ENCODE measurements around the gene PDLIM7. TPM values are rescaled to one million over a fixed set of nuclear protein-coding genes. Genes with fewer than 3 reads are reported as not detected.

The PDLIM7 gene
- total RNA-seq, 2 experiments from 2014 or later = 62.5 to 67.3 TPM

DNA sequence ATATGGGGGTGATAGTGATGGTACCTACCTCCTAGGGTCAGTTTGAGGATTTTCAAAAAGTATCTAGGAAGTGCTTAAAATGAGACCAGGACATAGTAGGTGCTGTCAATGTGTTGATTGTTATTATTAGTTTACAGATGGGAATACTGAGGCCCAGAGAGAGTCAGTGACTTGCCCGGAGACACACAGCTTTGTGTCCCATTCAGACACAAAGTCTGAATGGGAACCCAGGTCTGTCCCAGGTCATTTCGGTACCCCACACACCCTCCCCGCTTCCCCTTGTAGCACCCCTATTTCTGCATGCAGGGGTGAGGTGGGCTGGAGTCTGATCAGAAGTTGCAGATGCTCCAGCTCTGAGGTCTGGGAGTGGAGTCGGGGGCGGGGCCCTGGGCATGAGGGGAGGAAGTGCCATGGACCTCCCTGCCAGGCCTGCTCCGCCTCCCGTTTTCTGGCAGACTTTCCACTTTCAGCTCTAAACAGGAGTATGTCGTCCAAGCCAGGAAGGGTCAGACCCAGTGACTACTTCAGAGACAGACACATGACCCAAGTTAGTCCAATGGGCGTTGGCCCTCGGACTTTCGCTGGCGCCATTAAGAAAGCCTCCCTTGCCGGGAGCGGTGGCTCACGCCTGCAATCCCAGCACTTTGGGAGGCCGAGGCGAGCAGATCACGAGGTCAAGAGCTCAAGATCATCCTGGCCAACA is 20.7 kb downstream of the PDLIM7 start:
- Mint-ChIP-seq H3K4me3 (no peak overlapping the region), H3K36me3 (ENCODE audit: low read depth) (peaks cover 10% of the 10 kb centered on the region), H3K4me1 (ENCODE audit: low read depth) (peaks cover 68% of the 10 kb centered on the region), H3K27ac (peak overlapping the region; percentile 58), H3K9me3 (ENCODE audit: insufficient read depth) (no peaks in the 10 kb centered on the region), H3K27me3 (ENCODE audit: low read depth) (peaks cover 4% of the 10 kb centered on the region)
- CTCF ChIA-PET = interaction anchor here (0.8 to 3.7 kb wide), 7 partner anchors 19 to 86 kb away, joined by 5 to 16 read pairs (median 9); partner anchors contain the start of gene PDLIM7
- no peak for DNase-seq
- POLR2A ChIA-PET = interaction anchor here (1.1 to 3.5 kb wide), 4 partner anchors 17 to 50 kb away, joined by 3 to 12 read pairs (median 4); partner anchors contain the start of gene GRK6
- no peak for ATAC-seq

GRCh38 chr5:177475563-177476427 is 21.6 kb downstream of the PDLIM7 start:
- H3K36me3 Mint-ChIP-seq (ENCODE audit: low read depth) = peaks cover 15% of the 10 kb centered on the region
- no peak for DNase-seq
- H3K4me1 Mint-ChIP-seq (ENCODE audit: low read depth) = peaks cover 77% of the 10 kb centered on the region
- ChIA-PET CTCF (interaction anchor here (0.8 to 3.6 kb wide), 5 partner anchors 17 to 85 kb away, joined by 3 to 16 read pairs (median 9); no protein-coding TSS in a partner anchor), POLR2A (interaction anchor here (1.1 to 1.7 kb wide), 2 partner anchors 38 to 49 kb away, joined by 3 to 4 read pairs; partner anchors contain the start of gene GRK6)
- ATAC-seq = no peak
- peak overlapping the region; percentile 58 for H3K27ac Mint-ChIP-seq
- no peaks in the 10 kb centered on the region for H3K9me3 Mint-ChIP-seq (ENCODE audit: insufficient read depth)
- no peak overlapping the region for H3K4me3 Mint-ChIP-seq
- H3K27me3 Mint-ChIP-seq (ENCODE audit: low read depth) = peaks cover 4% of the 10 kb centered on the region

GRCh38 chr5:177474846-177475562 is 22.4 kb downstream of the PDLIM7 start:
- peaks cover 17% of the 10 kb centered on the region for H3K36me3 Mint-ChIP-seq (ENCODE audit: low read depth)
- peak overlapping the region; percentile 54 for H3K4me3 Mint-ChIP-seq
- ChIA-PET CTCF (interaction anchor here (1.2 to 2.5 kb wide), 2 partner anchors 17 to 18 kb away, joined by 3 to 10 read pairs; no protein-coding TSS in a partner anchor), POLR2A (interaction anchor here (1.1 kb wide), 1 partner anchor 20 kb away, joined by 4 read pairs; no protein-coding TSS in a partner anchor)
- no peak for DNase-seq
- peaks cover 4% of the 10 kb centered on the region for H3K27me3 Mint-ChIP-seq (ENCODE audit: low read depth)
- ATAC-seq = no peak
- peaks cover 78% of the 10 kb centered on the region for H3K4me1 Mint-ChIP-seq (ENCODE audit: low read depth)
- no peaks in the 10 kb centered on the region for H3K9me3 Mint-ChIP-seq (ENCODE audit: insufficient read depth)
- peak overlapping the region; percentile 70 for H3K27ac Mint-ChIP-seq

DNA sequence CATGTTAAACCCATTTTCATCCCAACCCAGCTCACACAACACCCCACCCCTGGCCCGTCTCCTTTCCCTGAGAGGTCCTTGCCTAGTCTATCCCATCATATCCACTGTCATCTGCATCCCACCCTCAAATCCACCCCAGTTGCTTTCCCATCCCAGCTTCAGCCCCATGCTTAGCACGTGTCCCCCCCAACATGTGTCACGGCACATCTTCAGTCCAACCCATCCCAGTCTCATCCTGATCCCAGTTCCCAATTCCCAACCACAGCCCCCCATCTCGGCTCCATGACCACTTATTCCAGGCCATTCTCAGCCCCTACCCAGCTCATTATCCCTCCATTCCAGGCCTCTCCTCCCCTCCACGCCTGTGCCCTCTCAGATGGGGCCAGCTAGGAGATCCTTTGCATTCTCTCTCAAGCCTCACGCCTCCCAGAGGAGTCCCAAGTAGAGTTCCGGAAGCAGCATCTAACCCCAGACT is 23.4 kb downstream of the PDLIM7 start:
- no peaks in the 10 kb centered on the region for H3K9me3 Mint-ChIP-seq (ENCODE audit: insufficient read depth)
- H3K36me3 Mint-ChIP-seq (ENCODE audit: low read depth) = peaks cover 16% of the 10 kb centered on the region
- H3K4me3 Mint-ChIP-seq = peak overlapping the region; percentile 54
- ChIA-PET CTCF (interaction anchor here (1.9 to 4.0 kb wide), 4 partner anchors 9 to 71 kb away, joined by 4 to 24 read pairs (median 10); partner anchors contain the start of gene PDLIM7), POLR2A (interaction anchor here (1.1 kb wide), 1 partner anchor 19 kb away, joined by 4 read pairs; no protein-coding TSS in a partner anchor)
- H3K27ac Mint-ChIP-seq = peak overlapping the region; percentile 70
- no peak for ATAC-seq
- H3K4me1 Mint-ChIP-seq (ENCODE audit: low read depth) = peaks cover 76% of the 10 kb centered on the region
- H3K27me3 Mint-ChIP-seq (ENCODE audit: low read depth) = peaks cover 4% of the 10 kb centered on the region
- no peak for DNase-seq

GRCh38 chr5:177473443-177474001 is 23.9 kb downstream of the PDLIM7 start, which contains the start of gene DBN1:
Gene DBN1, minus strand, starts transcription at chr5:177473634. Its CDS starts 113 bp downstream, at chr5:177473521.
- CTCF ChIA-PET = interaction anchor here (1.9 to 4.0 kb wide), 6 partner anchors 9 to 84 kb away, joined by 4 to 45 read pairs (median 26); partner anchors contain the start of gene PDLIM7
- peak within 1 kb of the TSS; percentile 80 for H3K4me3 Mint-ChIP-seq
- peak; percentile 27 for ATAC-seq
- H3K36me3 Mint-ChIP-seq (ENCODE audit: low read depth) = peaks cover 12% of the 10 kb centered on the region
- DNase-seq = peak; percentile 51
- POLR2A ChIA-PET = interaction anchor here (0.6 to 1.2 kb wide), 3 partner anchors 18 to 25 kb away, joined by 3 to 6 read pairs (median 4); no protein-coding TSS in a partner anchor
- no peaks in the 10 kb centered on the region for H3K9me3 Mint-ChIP-seq (ENCODE audit: insufficient read depth)
- peaks cover 4% of the 10 kb centered on the region for H3K27me3 Mint-ChIP-seq (ENCODE audit: low read depth)
- peaks cover 76% of the 10 kb centered on the region for H3K4me1 Mint-ChIP-seq (ENCODE audit: low read depth)
- peak within 1 kb of the TSS; percentile 83 for H3K27ac Mint-ChIP-seq

DNA sequence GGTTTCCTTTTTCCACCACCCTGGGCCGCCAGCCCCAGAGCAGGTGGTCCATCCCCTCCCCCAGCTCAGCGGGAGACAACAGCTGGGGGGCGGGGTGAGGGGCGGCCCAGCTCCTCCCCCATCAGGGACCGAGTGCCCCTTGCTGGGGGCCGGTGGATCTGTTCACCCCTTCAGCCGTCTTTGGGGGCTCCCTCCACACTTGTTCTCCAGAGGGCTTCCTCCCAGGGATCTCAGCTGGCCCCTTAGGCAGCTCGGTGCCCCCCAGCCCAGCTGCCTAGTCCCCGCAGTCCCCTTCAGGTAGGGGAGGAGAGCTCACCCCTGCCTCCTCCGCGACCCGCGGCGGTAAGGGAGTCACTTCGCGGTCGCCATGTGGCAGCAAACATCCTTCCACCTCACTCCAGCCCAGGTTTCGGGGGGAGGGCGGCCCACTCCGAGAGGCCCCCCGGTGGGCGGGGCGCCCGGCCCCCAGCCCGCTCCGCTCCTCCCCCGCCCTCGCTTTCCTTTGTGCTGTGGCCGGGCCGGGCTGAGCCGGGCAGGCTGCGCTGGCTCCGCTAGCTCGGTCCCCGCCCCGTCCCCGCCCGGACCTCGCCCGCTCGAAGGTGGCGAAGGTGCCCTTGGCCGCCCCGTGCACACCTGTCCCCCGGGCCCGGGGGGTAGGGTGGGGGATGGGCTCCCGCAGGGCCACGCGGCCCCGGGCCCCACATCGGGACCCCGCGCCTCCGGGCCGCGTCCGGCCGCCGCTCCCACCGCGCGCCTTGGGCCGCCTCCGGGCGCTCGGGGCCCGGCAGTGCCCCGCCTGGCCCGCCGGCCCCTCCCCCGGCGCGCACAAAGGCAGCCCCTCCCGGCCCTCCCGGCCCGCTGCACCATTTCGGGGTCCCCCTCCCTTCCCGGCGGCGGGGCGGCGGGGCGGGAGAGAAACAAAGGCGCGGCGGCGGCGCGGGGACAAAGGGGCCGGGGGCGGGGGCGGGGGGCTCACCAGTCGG is 24.7 kb downstream of the PDLIM7 start:
- H3K4me3 Mint-ChIP-seq = peak overlapping the region; percentile 80
- DNase-seq (peak; percentile 88), ATAC-seq (peak; percentile 66)
- ChIA-PET CTCF (interaction anchor here (1.0 to 4.0 kb wide), 11 partner anchors 8 to 359 kb away, joined by 3 to 45 read pairs (median 8); partner anchors contain the start of gene PDLIM7), POLR2A (interaction anchor here (0.6 to 1.8 kb wide), 9 partner anchors 10 to 82 kb away, joined by 3 to 8 read pairs (median 5); partner anchors contain the start of genes GRK6 and PDLIM7)
- peaks cover 4% of the 10 kb centered on the region for H3K27me3 Mint-ChIP-seq (ENCODE audit: low read depth)
- H3K9me3 Mint-ChIP-seq (ENCODE audit: insufficient read depth) = no peaks in the 10 kb centered on the region
- H3K27ac Mint-ChIP-seq = peak overlapping the region; percentile 89
- H3K36me3 Mint-ChIP-seq (ENCODE audit: low read depth) = peaks cover 15% of the 10 kb centered on the region
- peaks cover 70% of the 10 kb centered on the region for H3K4me1 Mint-ChIP-seq (ENCODE audit: low read depth)

DNA sequence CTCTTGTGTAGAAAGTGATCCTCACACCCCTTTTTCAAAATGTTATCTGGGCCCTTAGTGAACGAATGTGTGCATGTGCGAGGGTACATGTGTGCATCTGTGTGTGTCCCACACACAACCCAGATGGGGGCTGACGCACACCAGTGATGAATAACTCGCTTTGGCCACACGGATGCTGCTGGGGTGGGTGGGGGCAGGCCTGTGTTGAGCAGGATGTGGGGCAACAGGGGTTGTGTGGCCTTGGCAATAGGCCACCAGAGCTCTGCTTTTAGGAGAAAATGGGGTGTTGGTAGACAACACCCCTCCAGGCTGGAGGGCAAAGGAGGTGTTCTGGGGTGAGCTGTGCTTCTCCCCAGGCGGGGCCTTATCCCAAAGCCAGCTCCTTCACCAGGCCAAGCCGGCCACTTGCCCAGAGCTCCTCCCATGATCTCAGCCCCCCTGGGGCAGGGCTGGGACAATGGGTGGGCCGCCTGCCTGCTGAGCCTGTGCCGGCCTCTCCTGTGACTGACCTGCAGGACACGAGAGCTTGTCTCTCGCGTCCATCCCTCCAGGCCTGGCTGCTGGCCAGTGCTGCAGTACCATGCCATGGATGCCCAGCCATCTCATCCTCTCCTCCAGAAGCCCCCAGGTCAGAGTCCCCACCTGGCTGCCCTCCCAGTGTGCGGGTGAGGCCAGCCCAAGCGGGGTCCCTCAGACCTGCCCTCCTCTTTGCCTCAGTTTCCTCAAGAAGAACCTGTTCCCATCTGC is 25.6 kb downstream of the PDLIM7 start:
- H3K9me3 Mint-ChIP-seq (ENCODE audit: insufficient read depth) = no peaks in the 10 kb centered on the region
- H3K36me3 Mint-ChIP-seq (ENCODE audit: low read depth) = peaks cover 22% of the 10 kb centered on the region
- POLR2A ChIA-PET = interaction anchor here (0.7 to 1.8 kb wide), 9 partner anchors 9 to 81 kb away, joined by 3 to 8 read pairs (median 5); partner anchors contain the start of genes GRK6 and PDLIM7
- peaks cover 4% of the 10 kb centered on the region for H3K27me3 Mint-ChIP-seq (ENCODE audit: low read depth)
- DNase-seq (peak; percentile 80), ATAC-seq (peak; percentile 32)
- peak overlapping the region; percentile 80 for H3K4me3 Mint-ChIP-seq
- H3K4me1 Mint-ChIP-seq (ENCODE audit: low read depth) = peaks cover 66% of the 10 kb centered on the region
- peak overlapping the region; percentile 89 for H3K27ac Mint-ChIP-seq
- CTCF ChIA-PET = interaction anchor here (1.0 to 4.0 kb wide), 10 partner anchors 9 to 358 kb away, joined by 3 to 45 read pairs (median 10); partner anchors contain the start of gene PDLIM7

GRCh38 chr5:177470759-177471536 is 26.5 kb downstream of the PDLIM7 start:
- no peak for DNase-seq
- ChIA-PET CTCF (interaction anchor here (1.0 to 4.0 kb wide), 8 partner anchors 8 to 357 kb away, joined by 3 to 45 read pairs (median 16); no protein-coding TSS in a partner anchor), POLR2A (interaction anchor here (0.9 to 1.8 kb wide), 5 partner anchors 8 to 54 kb away, joined by 3 to 7 read pairs (median 3); partner anchors contain the start of gene PDLIM7)
- Mint-ChIP-seq H3K27me3 (ENCODE audit: low read depth) (peaks cover 4% of the 10 kb centered on the region), H3K27ac (peak overlapping the region; percentile 89), H3K9me3 (ENCODE audit: insufficient read depth) (no peaks in the 10 kb centered on the region), H3K4me3 (peak overlapping the region; percentile 80), H3K4me1 (ENCODE audit: low read depth) (peaks cover 58% of the 10 kb centered on the region), H3K36me3 (ENCODE audit: low read depth) (peaks cover 29% of the 10 kb centered on the region)
- peak; percentile 1 for ATAC-seq
